Stimulated activated naive CD8-positive, alpha-beta T cell treated with anti-CD3 and anti-CD28 coated beads, Interleukin-15, Interleukin-2, amounts not matched to agents 100 U/mL and 50 U/mL, for 24 hours (primary cell): ENCODE measurements around the gene BACH2.

Source experiments
- ATAC-seq: fragments of 150-1000 bp; cut with Tn5 transposase; one replicate; pipeline ENCODE4 v1.10.0; 2021
- DNase-seq: peaks from one replicate; pipeline ENCODE4 v3.0.0; 2021

The BACH2 gene

DNA sequence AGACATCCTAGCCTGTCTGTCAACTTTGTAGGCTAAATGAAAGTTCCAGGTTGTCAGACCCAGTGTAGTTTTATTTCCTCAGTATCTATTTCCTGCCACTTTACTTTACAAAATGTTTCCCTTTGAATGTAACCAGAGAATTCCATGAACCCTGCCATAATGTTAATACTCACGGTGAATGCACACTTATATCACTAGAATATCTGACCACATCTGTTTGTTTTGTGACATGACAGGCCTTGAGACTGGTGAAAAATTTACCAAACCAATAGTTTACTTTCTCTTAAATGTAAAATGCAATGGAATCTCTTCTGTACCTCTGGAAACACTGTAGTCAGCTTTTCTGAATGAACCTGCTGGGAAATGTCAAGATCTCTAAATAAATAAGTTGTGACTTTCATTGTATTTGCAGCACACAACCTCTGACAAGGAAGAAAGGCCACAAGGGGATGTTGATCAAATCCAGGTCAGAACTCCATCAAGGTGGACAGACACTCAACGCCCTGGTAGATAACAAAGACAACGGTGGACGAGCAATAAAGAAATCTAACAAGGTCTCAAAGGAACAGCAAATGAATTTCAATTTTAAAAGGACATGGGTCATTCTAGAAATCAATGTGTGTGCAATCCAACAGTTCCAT lies 59.2 kb downstream of the BACH2 start:
- DNase-seq (no peak), ATAC-seq (no peak)

DNA sequence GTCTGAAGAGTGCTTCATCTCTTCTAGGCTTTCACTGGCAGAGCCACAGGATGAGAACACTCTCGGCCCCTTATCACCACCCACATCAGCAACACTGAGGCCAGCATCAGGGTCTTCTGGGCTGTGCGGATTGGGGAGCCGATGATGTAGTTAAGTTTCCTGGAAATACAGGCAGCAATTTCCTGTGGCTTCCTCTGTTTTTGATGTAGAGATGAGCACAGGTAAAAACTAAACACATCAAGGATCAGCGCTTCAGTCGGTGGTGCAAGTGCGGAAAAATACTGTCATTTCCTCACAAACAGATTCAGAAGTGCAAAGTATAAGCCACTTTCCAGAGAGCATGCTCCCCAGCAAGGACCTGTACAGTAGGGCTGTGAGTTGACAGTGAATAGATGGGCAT lies 62.6 kb downstream of the BACH2 start:
- peak; percentile 76 for DNase-seq
- peak; percentile 93 for ATAC-seq

DNA sequence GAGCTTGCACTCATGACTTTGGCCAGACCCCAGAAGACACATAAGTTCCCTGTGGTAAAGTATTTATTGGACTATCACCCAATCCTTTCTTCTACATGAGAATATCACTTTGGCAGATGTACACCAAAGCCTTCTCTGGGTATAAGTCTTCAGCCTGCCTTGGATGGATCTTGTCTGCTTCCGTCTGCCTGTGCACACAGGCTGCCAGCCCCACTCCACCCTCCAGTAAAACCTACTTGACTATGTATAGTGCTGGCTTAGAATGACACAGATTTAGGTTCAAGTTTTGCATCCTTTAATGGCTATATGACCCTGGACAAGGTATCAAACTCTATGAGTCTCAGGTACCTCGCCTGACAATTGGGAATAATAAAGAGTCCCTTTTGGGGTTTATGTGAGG lies 63.4 kb downstream of the BACH2 start:
- ATAC-seq (no peak), DNase-seq (no peak)

DNA sequence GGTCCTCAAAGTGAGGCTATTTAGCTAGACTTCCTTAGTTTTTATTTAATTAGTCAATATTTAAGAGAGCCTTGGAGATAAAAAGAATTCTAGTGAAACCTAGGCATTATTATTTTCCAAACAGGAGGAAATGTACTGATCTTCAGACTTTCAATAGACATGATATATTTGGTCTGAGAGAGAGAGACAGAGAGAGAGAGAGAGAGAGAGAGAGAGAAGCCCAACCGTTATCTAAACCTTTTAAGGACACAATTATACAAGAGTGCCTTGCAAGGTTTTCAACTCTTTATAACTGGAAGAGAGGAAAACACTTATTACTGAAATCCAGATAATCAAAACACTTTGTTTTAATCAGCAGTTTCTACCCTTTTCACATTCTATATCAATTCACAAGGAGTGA lies 64.8 kb downstream of the BACH2 start:
- DNase-seq, result no peak
- no peak for ATAC-seq

DNA sequence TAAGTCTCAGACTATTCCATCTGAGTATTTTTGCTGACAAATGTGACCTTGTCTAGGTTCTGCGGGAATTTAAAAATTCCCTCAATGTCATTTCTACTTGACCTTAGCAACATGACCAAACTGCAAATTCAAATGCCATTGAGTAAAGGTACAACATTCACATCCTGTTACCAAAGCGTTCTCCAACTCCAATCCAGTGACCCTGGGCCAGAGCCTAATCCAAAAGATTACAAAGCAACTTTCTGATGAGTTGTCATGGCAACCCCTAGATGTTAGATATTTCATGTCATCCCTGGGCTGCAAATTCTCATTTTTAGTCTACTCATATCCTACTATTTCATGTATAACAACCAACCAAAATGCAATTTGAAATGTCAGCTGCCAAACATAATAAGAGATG lies 65.3 kb downstream of the BACH2 start:
- no peak for DNase-seq
- no peak for ATAC-seq

DNA sequence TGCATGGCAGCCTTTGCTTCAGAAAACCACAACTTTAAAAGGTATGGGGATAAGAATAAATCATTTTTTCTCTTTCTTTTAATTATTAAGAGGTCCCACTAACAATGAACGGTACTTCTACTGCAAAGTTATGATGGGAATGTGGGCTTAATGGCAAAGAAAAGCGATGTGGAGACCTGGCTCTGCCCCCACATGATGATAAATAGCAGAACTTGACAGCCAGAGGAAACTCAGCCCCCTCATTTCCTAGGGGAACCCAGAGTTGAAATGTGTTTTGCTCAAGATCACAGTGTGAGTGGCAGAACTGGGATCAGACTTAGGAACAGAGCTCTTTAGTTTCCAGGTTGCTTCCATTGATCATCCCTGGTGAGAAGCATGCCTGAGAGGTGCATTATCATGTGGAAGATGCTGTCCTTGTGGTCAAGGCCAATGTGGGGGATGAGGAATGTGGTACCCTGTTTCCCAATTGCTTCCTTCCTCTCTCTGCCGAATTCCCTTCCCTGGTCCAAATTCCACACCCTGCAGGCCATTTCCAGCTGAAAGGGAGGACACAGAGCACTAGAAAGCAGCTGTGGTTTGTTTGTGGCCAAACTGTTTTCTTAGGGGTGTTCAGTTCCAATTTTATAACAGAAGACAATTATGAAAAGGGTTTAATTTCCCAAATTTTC lies 66.0 kb downstream of the BACH2 start:
- no peak for DNase-seq
- no peak for ATAC-seq

DNA sequence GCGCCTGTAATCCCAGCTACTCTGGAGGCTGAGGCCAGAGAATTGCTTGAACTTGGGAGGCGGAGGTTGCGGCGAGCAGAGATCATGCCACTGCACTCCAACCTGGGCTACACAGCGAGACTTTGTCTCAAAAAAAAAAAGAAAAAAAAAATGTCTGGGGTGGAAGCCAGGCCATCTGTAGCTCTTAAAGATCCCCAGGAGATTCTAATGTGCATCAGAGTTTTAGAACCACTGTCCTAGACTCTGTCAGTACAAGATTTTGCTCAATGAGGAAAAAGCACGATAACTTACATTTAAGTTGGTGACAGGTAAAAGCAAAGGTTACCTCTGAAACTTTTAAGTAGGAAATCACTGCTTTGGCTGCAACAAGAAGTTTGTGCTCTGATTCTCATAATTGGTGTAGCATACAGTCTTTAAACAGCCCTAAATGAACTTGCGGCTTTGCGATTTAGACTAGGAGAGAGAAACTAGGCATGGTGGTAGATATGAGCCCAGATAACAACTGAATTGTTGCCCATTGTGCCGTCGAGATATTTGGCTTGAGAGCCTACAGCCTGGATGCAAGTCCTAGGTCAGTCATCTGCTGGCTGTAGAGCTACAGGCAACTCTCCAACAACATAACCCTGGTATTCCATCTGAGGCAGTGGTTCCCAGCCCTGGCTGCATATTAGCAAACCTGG lies 67.2 kb downstream of the BACH2 start:
- DNase-seq (no peak), ATAC-seq (no peak)

DNA sequence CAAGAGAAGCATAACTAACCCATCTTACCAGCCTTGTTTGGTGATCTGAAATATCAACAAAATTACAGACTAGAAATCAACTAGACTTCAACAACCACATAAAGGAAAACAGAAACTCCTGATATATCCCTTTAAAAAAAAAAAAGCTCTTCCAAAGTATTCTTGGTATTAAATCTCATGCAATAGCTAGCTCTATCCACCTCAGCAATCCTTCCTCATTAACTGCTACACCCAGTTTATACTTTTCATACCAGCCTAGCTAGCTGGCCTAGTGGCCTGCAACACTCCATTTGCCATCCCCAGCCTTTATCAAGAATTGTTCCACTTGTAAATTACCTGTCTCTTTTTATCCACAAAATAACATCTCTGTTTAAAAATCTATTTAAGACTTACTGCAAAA lies 69.0 kb downstream of the BACH2 start:
- ATAC-seq (no peak), DNase-seq (no peak)

DNA sequence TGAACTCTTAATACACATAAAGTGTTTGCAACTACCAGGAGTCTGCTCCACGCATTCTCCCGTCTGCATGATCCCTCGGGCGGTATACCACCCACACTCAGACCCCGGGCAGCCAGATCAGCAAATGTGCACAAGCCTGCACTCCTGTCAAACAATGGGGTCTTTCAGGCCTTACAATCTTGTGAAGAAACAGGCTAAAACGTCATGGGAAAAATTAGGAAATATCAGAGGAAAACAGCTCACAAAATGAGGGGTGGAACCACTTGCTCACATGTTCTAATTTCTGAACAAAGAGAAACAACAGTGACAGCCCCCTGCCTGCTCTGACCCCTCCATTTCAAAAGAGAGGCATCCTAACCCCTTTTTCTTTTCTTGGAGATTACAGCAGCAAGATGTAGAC lies 69.4 kb downstream of the BACH2 start:
- ATAC-seq (no peak), DNase-seq (no peak)

DNA sequence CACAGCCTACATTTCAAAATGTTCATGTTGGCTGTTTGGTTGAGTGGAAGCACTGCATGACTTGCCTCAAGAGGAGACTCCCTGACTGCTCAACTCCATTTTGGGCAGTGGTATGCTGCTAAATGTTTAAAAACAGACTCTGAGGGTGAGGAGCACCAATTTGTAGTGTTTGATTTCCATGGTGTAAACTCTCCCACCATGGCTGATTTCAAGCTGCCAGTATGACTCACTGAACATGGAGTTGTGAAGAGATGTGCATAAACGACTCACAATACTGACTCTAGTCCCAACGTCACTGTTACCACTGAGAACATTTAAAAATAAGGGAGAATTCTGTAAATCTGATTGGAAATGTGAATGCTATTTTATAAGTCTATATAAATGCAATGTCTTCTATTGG lies 70.4 kb downstream of the BACH2 start:
- DNase-seq, result no peak

DNA sequence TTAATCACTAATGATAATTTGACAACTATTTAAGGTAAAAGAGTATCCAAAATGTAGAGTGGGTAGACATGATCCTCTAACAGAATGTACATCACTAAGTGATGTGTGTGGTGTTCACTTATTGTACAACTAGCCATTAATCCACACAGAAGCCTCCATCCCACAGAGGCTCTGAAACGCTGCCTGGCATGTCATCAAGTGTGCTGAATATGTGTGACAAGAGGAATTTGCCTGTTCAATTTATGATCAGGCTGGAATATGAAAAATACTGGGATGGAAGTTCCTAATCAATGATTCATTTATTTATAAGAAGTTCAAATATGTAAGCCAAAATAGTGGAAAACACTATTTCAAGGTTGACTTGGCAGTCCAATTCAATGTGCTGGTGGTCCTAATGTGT lies 72.4 kb downstream of the BACH2 start:
- no peak for ATAC-seq

More for the DNA sequence above, 70.4 kb downstream of the BACH2 start:
- ATAC-seq, result peak; percentile 70

DNA sequence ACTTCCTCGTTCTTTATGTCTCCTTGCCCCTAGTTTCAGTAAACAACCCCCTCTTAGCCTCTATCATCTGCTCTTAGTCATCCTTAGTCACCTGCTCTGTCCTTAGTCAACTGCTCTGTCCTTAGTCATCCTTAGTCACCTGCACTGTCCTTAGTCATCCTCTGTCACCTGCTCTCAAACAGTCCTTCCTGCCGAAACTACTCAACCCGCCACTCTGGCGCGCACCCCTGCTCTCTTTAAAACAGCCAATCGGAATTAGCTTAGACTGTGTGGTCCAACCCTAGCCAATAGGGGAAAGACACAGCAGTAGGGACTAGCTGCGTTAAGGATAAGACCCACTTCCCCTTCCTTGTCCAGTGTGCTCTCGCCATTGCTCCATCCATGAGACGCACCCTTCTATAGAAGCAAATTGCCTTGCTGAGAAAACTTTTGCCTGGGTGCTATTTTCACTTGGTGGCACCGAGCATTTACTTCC lies 73.9 kb downstream of the BACH2 start:
- DNase-seq (no peak), ATAC-seq (peak; percentile 67)

More for the DNA sequence above, 72.4 kb downstream of the BACH2 start:
- DNase-seq, result no peak

DNA sequence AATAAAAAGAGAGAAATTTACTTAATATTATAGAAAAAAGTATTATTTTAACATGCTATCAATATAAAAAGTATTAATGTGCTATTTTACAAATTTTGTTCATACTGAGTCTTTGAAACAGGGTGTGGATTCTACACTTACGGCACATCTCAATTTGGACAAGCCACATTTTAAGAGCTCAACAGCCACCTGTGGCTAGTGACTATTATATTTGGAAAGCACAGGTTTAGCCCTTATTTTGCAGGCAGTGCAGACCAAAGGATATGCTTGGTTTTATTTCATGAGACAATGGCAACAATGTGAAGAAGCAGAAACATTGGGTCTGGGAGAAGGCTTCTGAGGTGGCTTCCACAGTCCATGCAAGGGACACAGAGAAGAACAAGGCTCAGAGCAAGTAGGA lies 74.6 kb downstream of the BACH2 start:
- DNase-seq (no peak), ATAC-seq (no peak)

DNA sequence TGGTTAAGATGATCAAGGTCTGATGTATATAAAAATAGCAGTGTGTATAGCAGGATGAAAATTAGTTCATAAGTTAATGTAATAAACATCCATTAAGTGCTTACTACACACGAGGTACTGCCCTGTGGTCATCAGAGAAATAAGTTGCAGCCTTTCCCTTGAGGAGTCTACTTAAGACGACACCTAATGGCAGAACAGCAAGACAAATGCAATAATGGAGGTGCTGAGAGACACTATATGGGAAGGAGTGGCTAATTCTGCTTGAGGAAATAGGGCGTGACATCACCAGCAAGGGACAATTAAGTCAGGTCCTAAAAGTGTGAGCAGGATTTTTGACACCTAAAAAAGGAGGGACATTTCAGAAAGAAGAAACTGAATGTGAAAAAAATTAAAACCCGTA lies 75.2 kb downstream of the BACH2 start:
- DNase-seq, result no peak
- ATAC-seq, result no peak

DNA sequence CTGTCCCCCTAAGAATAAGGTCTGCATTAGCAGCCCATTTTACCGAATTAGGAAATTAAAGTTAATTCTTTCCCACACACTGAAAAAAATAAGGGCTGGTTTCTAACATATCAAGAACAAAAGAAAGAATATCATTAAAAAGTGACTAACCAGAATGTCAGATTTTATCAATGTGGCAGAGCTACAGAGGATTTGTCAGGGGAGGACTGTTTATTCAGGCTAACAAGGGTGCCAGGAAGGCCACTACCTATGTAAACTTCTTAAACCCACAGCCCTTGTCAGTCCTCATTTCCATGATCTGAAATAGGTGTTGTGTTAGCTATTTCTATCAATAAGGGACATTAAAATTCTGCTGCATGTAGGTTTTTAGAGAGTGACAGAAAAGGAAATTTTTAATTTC lies 76.4 kb downstream of the BACH2 start:
- ATAC-seq (no peak), DNase-seq (no peak)

DNA sequence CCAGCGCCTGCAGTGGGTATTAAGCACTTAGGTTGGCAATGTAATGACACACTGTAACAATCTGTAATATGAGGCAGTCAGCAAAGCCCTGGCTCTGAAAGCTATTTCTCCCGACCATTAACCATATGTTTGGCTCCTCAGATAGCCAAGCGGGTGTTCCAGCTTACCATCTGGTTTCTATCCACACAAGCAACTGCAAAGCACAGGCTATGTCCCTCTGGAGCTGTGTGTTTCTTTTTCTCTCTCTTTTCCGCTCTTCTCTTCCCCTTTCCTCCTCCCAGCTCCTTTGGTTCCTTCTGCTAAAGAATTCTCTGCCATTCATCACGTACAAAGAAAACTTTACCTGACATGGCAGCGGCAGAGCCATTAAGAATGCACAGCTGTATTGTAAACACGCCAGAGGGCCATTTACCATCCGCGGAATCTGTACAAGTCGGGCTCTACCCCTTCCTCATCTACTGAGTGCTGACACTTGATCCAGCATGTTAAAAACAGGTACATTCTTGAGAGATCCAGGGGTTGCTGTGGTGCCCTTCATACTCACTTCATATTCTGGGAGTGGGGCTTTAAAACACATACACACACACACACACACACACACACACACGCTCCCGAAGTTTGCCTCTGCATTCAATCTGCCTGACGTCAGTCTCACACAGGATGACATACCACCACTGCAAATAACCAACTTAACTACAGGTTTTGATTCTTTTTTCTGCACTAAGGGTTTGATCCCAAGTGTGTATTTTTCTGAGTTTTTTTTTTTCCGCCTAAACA lies 77.2 kb downstream of the BACH2 start:
- DNase-seq (no peak), ATAC-seq (no peak)

DNA sequence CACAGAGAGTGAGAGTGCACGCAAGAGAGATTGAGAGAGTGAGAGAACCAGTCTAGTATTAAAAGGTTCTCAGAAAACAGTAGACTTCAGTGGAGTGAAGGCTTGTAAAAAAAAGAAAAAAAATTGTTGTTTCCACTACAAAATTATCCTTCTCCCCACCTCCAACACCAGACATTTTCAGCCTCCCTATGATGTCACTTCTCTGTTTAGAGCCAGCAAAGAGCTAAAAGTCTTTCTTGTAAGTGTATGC lies 77.8 kb downstream of the BACH2 start:
- no peak for ATAC-seq

DNA sequence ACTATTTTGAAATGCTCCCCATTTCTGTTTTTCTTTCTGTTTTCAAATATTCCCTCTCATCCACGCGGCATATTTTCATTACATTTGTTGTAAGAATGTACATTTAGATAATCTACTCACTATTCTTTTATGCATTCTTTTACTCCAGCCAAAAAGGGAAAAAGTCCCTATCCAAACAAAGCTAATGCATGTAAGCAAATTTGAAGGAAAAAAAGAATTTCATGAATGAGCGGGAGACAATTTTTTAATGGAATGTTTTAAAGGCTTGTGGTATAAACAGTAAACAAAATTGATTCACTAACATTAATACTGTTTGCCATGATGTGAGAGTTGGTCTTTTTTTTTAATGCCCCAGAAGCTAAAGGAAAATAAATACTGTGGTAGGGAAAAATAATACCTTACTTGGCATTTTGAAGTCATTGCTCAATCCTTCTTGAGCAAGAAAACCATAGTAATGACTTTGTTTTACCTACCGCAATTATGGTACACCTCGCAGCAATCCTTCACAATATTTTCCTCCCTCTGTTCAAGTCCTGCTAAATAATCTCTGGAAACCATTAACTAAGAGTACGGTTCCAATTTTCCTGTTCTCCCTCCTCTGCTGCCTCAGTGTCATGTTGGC lies 79.0 kb downstream of the BACH2 start:
- DNase-seq (no peak), ATAC-seq (no peak)

More for the DNA sequence above, 77.8 kb downstream of the BACH2 start:
- no peak for DNase-seq

DNA sequence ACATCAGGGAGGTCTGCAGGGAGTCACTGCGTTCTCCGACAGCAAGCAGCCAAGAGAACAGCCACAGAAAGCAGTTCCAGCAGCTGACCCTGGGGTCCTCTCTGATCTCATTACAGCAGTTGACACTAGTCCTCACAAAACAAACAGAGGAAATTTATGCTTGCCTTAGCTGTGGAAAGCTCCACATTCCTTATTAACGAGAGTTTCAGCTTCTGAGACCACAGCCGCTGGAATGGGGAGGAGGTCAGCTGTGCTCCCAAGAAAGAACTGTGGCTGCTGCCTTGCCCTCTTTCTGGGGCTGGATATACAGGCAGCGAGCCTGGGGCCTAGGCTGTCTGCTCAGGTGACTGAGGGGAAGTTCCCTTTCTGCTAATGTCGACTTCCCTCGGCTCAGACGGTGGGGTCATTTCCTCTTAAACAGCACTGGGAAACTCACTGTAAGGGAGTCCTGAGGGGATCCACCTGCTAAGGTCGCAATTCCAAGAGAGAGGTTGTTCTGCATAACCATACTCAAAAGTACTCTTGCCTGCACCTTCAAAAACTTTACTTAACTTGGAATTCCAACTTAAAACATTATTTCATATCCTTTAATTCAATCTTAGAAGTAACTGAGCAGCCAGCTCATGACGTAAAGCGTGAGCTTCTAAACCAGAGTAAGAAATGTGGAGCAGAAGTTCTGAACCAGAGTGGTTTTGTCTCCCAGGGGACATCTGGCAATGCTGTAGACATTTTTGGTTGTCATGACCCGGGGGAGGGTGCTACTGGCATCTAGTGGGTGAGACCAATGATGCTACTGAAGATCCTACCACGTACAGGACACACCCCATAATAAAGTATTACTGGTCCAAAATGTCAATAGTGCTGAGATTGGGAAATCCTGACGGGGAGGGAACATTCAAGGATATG lies 80.3 kb downstream of the BACH2 start:
- peak; percentile 37 for ATAC-seq
- peak; percentile 61 for DNase-seq

DNA sequence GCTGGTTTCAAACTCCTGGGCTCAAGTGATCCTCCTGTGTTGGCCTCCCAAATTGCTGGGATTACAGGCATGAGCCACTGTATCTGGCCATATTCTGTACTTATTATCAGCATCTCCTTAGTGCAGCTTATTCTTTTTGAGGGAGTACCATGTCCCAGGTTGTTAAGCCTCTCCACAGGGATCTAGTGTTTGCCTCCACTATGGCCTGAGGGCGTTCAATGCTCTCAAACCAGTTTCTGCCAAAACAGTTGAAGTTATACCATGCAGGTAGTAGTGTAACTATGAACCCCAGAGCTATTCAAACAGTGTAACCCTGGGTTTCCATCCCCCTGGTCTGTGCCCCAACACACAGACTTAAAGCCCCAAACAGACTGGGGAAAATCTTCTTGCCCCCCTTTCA lies 81.7 kb downstream of the BACH2 start:
- DNase-seq (no peak), ATAC-seq (no peak)

DNA sequence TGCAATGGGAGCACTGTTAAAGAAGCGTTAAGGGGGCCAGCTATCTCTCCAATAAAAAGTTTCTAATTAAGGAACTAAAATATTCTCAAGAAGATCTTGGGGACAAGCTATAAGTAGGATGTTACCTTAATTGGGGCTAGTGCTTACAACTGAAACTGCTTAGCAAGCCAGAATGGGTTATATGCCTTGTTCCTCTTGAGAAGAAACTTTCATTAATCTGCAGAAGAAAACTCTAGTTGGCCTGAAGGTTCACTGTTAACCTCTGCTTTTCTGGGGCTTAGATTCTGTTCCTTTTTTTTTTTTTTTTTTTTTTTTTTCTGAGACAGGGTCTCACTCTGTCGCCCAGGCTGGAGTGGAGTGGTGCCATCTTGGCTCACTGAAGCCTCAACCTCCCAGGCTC lies 82.2 kb downstream of the BACH2 start:
- DNase-seq, result no peak
- ATAC-seq, result no peak

DNA sequence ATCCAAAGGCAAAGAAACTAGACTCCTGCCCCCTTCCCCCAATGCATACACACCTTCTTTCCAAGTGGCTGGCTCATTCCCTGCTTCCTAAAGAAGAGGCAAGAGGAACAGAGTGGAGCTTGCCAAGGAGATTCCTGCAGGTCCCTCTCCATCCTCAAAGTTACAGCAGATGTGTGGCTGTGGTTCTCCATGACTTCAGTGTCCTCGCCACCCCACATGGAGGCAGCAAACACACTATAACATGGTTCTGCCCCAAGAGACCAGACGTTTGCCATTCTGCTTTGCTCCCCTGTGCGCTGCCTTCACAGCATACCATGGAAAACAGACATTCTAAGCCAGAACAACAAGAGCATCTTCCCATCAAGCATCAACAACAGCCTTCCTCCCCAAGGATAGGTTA lies 84.4 kb downstream of the BACH2 start:
- ATAC-seq (no peak), DNase-seq (no peak)
